Frontal cortex (tissue), 4 donors: ENCODE data around the gene MT1F. TPM values are rescaled to one million over a fixed set of nuclear protein-coding genes. Genes with fewer than 3 reads are reported as not detected.

Experiments used
- DNase-seq, 2 donors: peaks; one replicate each; pipeline ENCODE4 v3.0.0; 2012; ENCODE audit warnings: low spot score in 2 of 2
- FAIRE-seq: peaks from 2 replicates; lab custom pipeline; 2012; peaks lifted over from hg19 to GRCh38; lab: Jason Lieb, UNC
- total RNA-seq: library from RNA; depleted of rRNA; stranded (reverse); fragments of >200 nt; gene quantifications from one replicate; pipeline ENCODE4 v1.2.3, GENCODE V29; 2014
- donor health status: control.
- donor health status: control.
- donor health status: control.

The MT1F gene
- total RNA-seq, 1 donor from 2014 or later, result 1.2 TPM

DNA sequence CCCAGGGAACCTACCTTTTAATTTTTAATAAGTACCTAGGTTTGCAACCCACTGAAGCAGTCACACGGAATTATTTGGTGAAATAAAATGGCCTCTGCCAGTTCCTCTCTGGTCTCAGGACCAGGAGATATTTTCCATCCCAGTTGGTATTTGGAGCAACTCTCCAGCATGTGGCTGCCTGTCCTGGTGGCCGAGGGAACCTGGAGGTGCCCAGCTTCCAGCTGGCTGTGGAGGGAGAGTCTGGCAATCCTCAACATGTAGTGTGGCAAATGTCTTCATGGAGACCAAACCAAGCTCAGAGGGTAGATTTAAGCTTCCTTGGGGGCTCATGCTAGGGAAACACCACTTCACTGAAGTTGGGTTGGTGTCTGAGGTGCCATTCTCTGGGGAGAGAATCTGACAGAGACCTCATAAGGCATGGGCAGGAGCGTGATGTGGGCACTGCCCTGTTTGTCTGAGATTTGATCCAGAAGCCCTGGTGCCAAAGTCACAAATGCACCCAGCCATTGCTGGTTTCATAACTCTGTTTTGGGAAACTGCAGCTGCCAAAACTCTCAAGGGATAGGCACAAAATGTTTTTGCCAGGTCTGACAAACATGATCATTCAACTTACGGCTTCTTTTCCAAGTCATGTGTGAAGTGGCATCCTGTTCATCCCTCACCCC, 27.3 kb downstream of the MT1F start:
- no peak for FAIRE-seq
- DNase-seq, result no peak

DNA sequence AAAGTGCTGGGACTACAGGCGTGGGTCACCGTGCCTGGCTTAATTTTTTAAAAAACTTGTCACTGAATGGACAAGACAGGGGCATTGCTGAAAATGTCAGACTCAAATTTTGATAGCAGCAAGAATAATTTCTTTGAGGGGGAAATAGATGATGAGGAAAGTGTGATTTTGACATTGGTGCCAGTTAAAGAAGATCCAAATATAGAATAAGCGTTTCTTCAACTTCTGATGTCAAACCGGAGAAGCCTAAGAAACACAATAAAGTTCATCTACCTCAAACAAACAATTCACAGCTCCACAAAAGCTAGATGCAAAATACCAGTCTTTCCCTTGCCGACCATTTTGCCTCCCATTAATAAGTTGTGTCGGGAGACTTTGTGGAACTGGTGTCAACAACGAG, 29.0 kb downstream of the MT1F start:
- FAIRE-seq (no peak), DNase-seq (no peak)

GRCh38 chr16:56688762-56689161, 31.0 kb downstream of the MT1F start:
- DNase-seq (no peak), FAIRE-seq (no peak)

- DNase-seq (no peak), FAIRE-seq (no peak)
These were observed 31.4 kb downstream of the MT1F start for GRCh38 chr16:56689171-56689570.

- FAIRE-seq, result no peak
- no peak for DNase-seq
These were observed 32.8 kb downstream of the MT1F start for GRCh38 chr16:56690420-56691122.

GRCh38 chr16:56691885-56692284, 34.1 kb downstream of the MT1F start:
- no peak for FAIRE-seq

GRCh38 chr16:56695246-56695645, 37.5 kb downstream of the MT1F start:
- DNase-seq (no peak), FAIRE-seq (no peak)

More at GRCh38 chr16:56691885-56692284, 34.1 kb downstream of the MT1F start:
- DNase-seq, result no peak

GRCh38 chr16:56697456-56698155, 39.8 kb downstream of the MT1F start:
- DNase-seq, result no peak
- FAIRE-seq, result no peak

- FAIRE-seq (no peak), DNase-seq (no peak)
These were observed 42.4 kb downstream of the MT1F start for GRCh38 chr16:56700195-56700594.

GRCh38 chr16:56700631-56701030, 42.9 kb downstream of the MT1F start:
- FAIRE-seq, result no peak
- no peak for DNase-seq

- FAIRE-seq (no peak), DNase-seq (no peak)
These were observed 43.8 kb downstream of the MT1F start for GRCh38 chr16:56701534-56701933.

- DNase-seq (no peak), FAIRE-seq (no peak)
These were observed 45.1 kb downstream of the MT1F start for GRCh38 chr16:56702836-56703235.

Other genes starting within 250 kb of the MT1F start
- 336 TPM for gene AMFR, start 232.4 kb upstream of the MT1F start, total RNA-seq
- 280 TPM for gene NUDT21, start 206.6 kb upstream of the MT1F start, total RNA-seq
- gene OGFOD1, start 206.4 kb upstream of the MT1F start, total RNA-seq, result 26.9 TPM
- 144 TPM for gene BBS2, start 137.9 kb upstream of the MT1F start, total RNA-seq
- gene MT4, start 92.9 kb upstream of the MT1F start, total RNA-seq, result not detected
- gene MT3, start 68.4 kb upstream of the MT1F start, total RNA-seq, result 7.3 TPM
- 1.6 TPM for gene MT2A, start 49.4 kb upstream of the MT1F start, total RNA-seq
- 5.7 TPM for gene MT1E, start 32.2 kb upstream of the MT1F start, total RNA-seq
- not detected for gene MT1M, start 25.3 kb upstream of the MT1F start, total RNA-seq
- gene MT1A, start 19.3 kb upstream of the MT1F start, total RNA-seq, result not detected
- gene MT1B, start 6.1 kb upstream of the MT1F start, total RNA-seq, result not detected
- not detected for gene MT1G, start 10.1 kb downstream of the MT1F start, total RNA-seq
- not detected for gene MT1H, start 11.9 kb downstream of the MT1F start, total RNA-seq
- 7.7 TPM for gene MT1X, start 24.5 kb downstream of the MT1F start, total RNA-seq
- 219 TPM for gene NUP93, start 72.2 kb downstream of the MT1F start, total RNA-seq
- not detected for gene SLC12A3, start 207.2 kb downstream of the MT1F start, total RNA-seq